GM19193 (cell line): Measurements from ENCODE around the gene HS3ST6.

Source experiments
- POLR2A ChIP-seq: IDR thresholded peaks from 4 replicates; pipeline ENCODE4 v1.6.1; 2011; ENCODE audit not compliant: insufficient read depth, insufficient read length; ENCODE audit errors: extremely low read depth

The HS3ST6 gene

GRCh38 chr16:1916640-1916990 lies 1.6 kb downstream of the HS3ST6 start:
- no peak for TF ChIP-seq POLR2A

GRCh38 chr16:1915732-1916639 lies 2.2 kb downstream of the HS3ST6 start:
- no peak for TF ChIP-seq POLR2A

- no peak for TF ChIP-seq POLR2A
Observed at GRCh38 chr16:1914988-1915387, 3.2 kb downstream of the HS3ST6 start.

GRCh38 chr16:1914084-1914608 lies 4.1 kb downstream of the HS3ST6 start:
- no peak for TF ChIP-seq POLR2A

- no peak for TF ChIP-seq POLR2A
Observed at GRCh38 chr16:1913327-1914083, 4.7 kb downstream of the HS3ST6 start.

GRCh38 chr16:1912215-1912543 lies 6.0 kb downstream of the HS3ST6 start:
- TF ChIP-seq POLR2A, result no peak

- no peak for TF ChIP-seq POLR2A
Observed at GRCh38 chr16:1911467-1912214, 6.6 kb downstream of the HS3ST6 start.

GRCh38 chr16:1909561-1910231 lies 8.5 kb downstream of the HS3ST6 start:
- no peak for TF ChIP-seq POLR2A

GRCh38 chr16:1908983-1909382 lies 9.2 kb downstream of the HS3ST6 start:
- TF ChIP-seq POLR2A, result no peak

GRCh38 chr16:1908184-1908583 lies 10.0 kb downstream of the HS3ST6 start:
- no peak for TF ChIP-seq POLR2A

- no peak for TF ChIP-seq POLR2A
Observed at GRCh38 chr16:1907226-1907860, 10.9 kb downstream of the HS3ST6 start.

GRCh38 chr16:1906846-1907165 lies 11.4 kb downstream of the HS3ST6 start:
- TF ChIP-seq POLR2A, result no peak

GRCh38 chr16:1906055-1906845 lies 12.0 kb downstream of the HS3ST6 start:
- no peak for TF ChIP-seq POLR2A
